Testis (tissue), 2 donors: Measurements from ENCODE around the gene STX11.

Source experiments
- POLR2A ChIP-seq: fragments of 450-650 bp; IDR thresholded peaks from one replicate; pipeline ENCODE4 v1.6.1; 2017; ENCODE audit warnings: antibody characterized with exemption, mild to moderate bottlenecking, moderate library complexity
- TF ChIP-seq, protein P1 (sequence below), 3 experiments: fragments of 450-650 bp in 2 of 3; fragments of 200-600 bp in 1 of 3; sonication (generic) in 1 of 3; IDR thresholded peaks; one replicate each; pipeline ENCODE4 v1.5.1; 2016 to 2019; ENCODE audit warnings: antibody characterized with exemption in 3 of 3, mild to moderate bottlenecking in 2 of 3, moderate library complexity in 1 of 3

- TF ChIP-seq, protein P1, sequence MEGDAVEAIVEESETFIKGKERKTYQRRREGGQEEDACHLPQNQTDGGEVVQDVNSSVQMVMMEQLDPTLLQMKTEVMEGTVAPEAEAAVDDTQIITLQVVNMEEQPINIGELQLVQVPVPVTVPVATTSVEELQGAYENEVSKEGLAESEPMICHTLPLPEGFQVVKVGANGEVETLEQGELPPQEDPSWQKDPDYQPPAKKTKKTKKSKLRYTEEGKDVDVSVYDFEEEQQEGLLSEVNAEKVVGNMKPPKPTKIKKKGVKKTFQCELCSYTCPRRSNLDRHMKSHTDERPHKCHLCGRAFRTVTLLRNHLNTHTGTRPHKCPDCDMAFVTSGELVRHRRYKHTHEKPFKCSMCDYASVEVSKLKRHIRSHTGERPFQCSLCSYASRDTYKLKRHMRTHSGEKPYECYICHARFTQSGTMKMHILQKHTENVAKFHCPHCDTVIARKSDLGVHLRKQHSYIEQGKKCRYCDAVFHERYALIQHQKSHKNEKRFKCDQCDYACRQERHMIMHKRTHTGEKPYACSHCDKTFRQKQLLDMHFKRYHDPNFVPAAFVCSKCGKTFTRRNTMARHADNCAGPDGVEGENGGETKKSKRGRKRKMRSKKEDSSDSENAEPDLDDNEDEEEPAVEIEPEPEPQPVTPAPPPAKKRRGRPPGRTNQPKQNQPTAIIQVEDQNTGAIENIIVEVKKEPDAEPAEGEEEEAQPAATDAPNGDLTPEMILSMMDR (IDR thresholded peaks at IDR 0.05) = no peak
- TF ChIP-seq POLR2A = no peak
Measured at GRCh38 chr6:144149558-144149893, 791 bp upstream of the STX11 start.
